HCT116 (cell line): Measurements from ENCODE around the gene TPK1. TPM values are rescaled to one million over a fixed set of nuclear protein-coding genes. Genes with fewer than 3 reads are reported as not detected.

Experiments used
- ATAC-seq: fragments of 200-7000 bp; cut with Tn5 transposase; 2 replicates; pipeline ENCODE4 v1.9.1; 2020; ENCODE audit warnings: mild to moderate bottlenecking, moderate library complexity
- BruUV-seq: library from RNA; stranded (reverse); fragments of 400-500 nt; replicated peaks from 2 replicates; lab custom pipeline; 2021; lab: Mats Ljungman, UMichigan
- CTCF ChIA-PET: fragments of 300-600 bp; sonication (Branson Sonifier 250); formaldehyde crosslinking; loops from one replicate; lab custom pipeline; 2021; ENCODE audit warnings: antibody characterized with exemption; lab: Charles Lee
- POLR2A ChIA-PET: fragments of 300-600, 350-600 bp; sonication (Branson Sonifier 250); formaldehyde crosslinking; loops from one replicate; lab custom pipeline; 2021; ENCODE audit warnings: antibody characterized with exemption; lab: Charles Lee
- RAD21 ChIA-PET, 2 experiments: fragments of 300-600 bp; sonication (Branson Sonifier 250); formaldehyde crosslinking; loops; one replicate each; lab custom pipeline; 2023; ENCODE audit warnings: low total read pairs in 2 of 2; ENCODE audit not compliant: uncharacterized antibody in 2 of 2, unreplicated experiment in 2 of 2, low non-redundant PET in 1 of 2; lab: Charles Lee
- DNase-seq: peaks from one replicate; pipeline ENCODE4 v3.0.0-alpha.2; 2010; ENCODE audit warnings: low read depth, low spot score
- H2AFZ ChIP-seq: fragments of 200-600 bp; shearing (Covaris generic), sonication (generic); 2 replicates; pipeline ENCODE4 v1.6.1; 2017; ENCODE audit warnings: low read depth, mixed run types, mixed read lengths, antibody characterized with exemption, low read length; ENCODE audit not compliant: poor library complexity, severe bottlenecking
- H3K27ac ChIP-seq: 2 replicates; pipeline ENCODE4 v1.5.1; 2012; ENCODE audit warnings: low read depth, low read length
- H3K27me3 ChIP-seq: fragments of 200-600 bp; sonication (generic); 2 replicates; pipeline ENCODE4 v1.6.1; 2016; ENCODE audit warnings: mixed run types, low read length, mixed read lengths; ENCODE audit not compliant: insufficient read depth
- H3K36me3 ChIP-seq, 2 experiments: fragments of 200-500 bp in 1 of 2; fragments of 200-600 bp in 1 of 2; sonication (Bioruptor generic) in 1 of 2; sonication (generic) in 1 of 2; 2 replicates each; pipeline versions ENCODE4 v1.5.1 to v1.6.1; 2014 to 2016; ENCODE audit warnings: low read length in 2 of 2, inconsistent platforms in 1 of 2, mixed read lengths in 1 of 2, mixed run types in 1 of 2; ENCODE audit not compliant: insufficient read depth in 2 of 2, control insufficient read depth in 1 of 2
- H3K4me1 ChIP-seq, 2 experiments: fragments of 200-600 bp in 1 of 2; sonication (generic) in 1 of 2; 2 replicates each; pipeline versions ENCODE4 v1.5.1 to v1.6.1; 2012 to 2017; ENCODE audit warnings: low read length in 2 of 2, inconsistent platforms in 1 of 2, mild to moderate bottlenecking in 1 of 2, mixed read lengths in 1 of 2, mixed run types in 1 of 2, moderate library complexity in 1 of 2; ENCODE audit not compliant: insufficient read depth in 2 of 2, control insufficient read depth in 1 of 2
- H3K4me2 ChIP-seq: fragments of 200-600 bp; sonication (generic); 2 replicates; pipeline ENCODE4 v1.6.1; 2017; ENCODE audit warnings: mixed run types, low read length, mixed read lengths
- H3K4me3 ChIP-seq, 2 experiments: fragments of 200-600 bp in 1 of 2; sonication (generic) in 1 of 2; replicated peaks in 1 of 2; 2 replicates each; pipeline ENCODE4 v1.5.1; 2011 to 2016; ENCODE audit warnings: low read length in 2 of 2, control low read depth in 1 of 2, low read depth in 1 of 2, mild to moderate bottlenecking in 1 of 2, mixed read lengths in 1 of 2, mixed run types in 1 of 2
- H3K79me2 ChIP-seq: fragments of 200-600 bp; sonication (generic); 2 replicates; pipeline ENCODE4 v1.6.1; 2017; ENCODE audit warnings: mild to moderate bottlenecking, mixed run types, low read length, moderate library complexity, mixed read lengths; ENCODE audit not compliant: insufficient read depth
- H3K9ac ChIP-seq: fragments of 200-600 bp; sonication (generic); 2 replicates; pipeline ENCODE4 v1.6.1; 2016; ENCODE audit warnings: low read length, mixed read lengths
- H3K9me2 ChIP-seq: fragments of 200-600 bp; sonication (generic), shearing (Covaris generic); 2 replicates; pipeline ENCODE4 v1.6.1; 2017; ENCODE audit warnings: mixed run types, mild to moderate bottlenecking, moderate library complexity; ENCODE audit not compliant: insufficient read depth
- H3K9me3 ChIP-seq, 2 experiments: fragments of 200-500 bp in 1 of 2; fragments of 200-600 bp in 1 of 2; sonication (Bioruptor generic) in 1 of 2; sonication (generic) in 1 of 2; 2 replicates each; pipeline ENCODE4 v1.6.1; 2014 to 2017; ENCODE audit warnings: low read length in 2 of 2, mixed read lengths in 2 of 2, inconsistent platforms in 1 of 2, low read depth in 1 of 2, mild to moderate bottlenecking in 1 of 2, mixed run types in 1 of 2, moderate library complexity in 1 of 2; ENCODE audit not compliant: control insufficient read depth in 1 of 2, insufficient read depth in 1 of 2
- H4K20me1 ChIP-seq: fragments of 200-600 bp; sonication (generic), shearing (Covaris generic); 2 replicates; pipeline ENCODE4 v1.6.1; 2017; ENCODE audit warnings: mixed run types, mild to moderate bottlenecking, moderate library complexity; ENCODE audit not compliant: insufficient read depth
- ATF3 ChIP-seq: IDR thresholded peaks from 2 replicates; pipeline ENCODE4 v1.6.1; 2012
- CBX3 ChIP-seq: IDR thresholded peaks from 2 replicates; pipeline ENCODE4 v1.6.1; 2012; ENCODE audit warnings: low read depth
- EZH2 ChIP-seq: fragments of 200-600 bp; sonication (generic); IDR thresholded peaks from 2 replicates; pipeline ENCODE4 v1.6.1; 2017; ENCODE audit warnings: antibody characterized with exemption, mixed run types
- MAX ChIP-seq: IDR thresholded peaks from 2 replicates; pipeline ENCODE4 v1.6.1; 2012
- POLR2A ChIP-seq: IDR thresholded peaks from 2 replicates; pipeline ENCODE4 v1.7.0; 2011; ENCODE audit warnings: borderline replicate concordance; ENCODE audit not compliant: insufficient read depth, insufficient read length; ENCODE audit errors: extremely low read depth
- RAD21 ChIP-seq: IDR thresholded peaks from 2 replicates; pipeline ENCODE4 v1.6.1; 2012; ENCODE audit warnings: low read depth, mild to moderate bottlenecking
- YY1 ChIP-seq: IDR thresholded peaks from 2 replicates; pipeline ENCODE4 v1.6.1; 2011; ENCODE audit warnings: low read length, low read depth, moderate library complexity, mild to moderate bottlenecking; ENCODE audit not compliant: insufficient replicate concordance; ENCODE audit errors: extremely low read depth
- intact Hi-C: fragments of 100-400 bp; cut with micrococcal nuclease; formaldehyde crosslinking; loops from 2 replicates; pipeline ENCODE4 v1.10.0; 2022
- total RNA-seq: library from RNA; stranded (reverse); gene quantifications from one replicate; pipeline ENCODE4 v1.2.1, GENCODE V29; 2021; ENCODE audit not compliant: unreplicated experiment
- TF ChIP-seq, protein P1 (sequence below): IDR thresholded peaks from 2 replicates; pipeline ENCODE4 v1.6.1; 2011; ENCODE audit warnings: mild to moderate bottlenecking, low read length, moderate library complexity; ENCODE audit not compliant: insufficient replicate concordance; ENCODE audit errors: extremely low read depth

Gene TPK1
- total RNA-seq, 1 experiment from 2014 or later = 5.4 TPM

DNA sequence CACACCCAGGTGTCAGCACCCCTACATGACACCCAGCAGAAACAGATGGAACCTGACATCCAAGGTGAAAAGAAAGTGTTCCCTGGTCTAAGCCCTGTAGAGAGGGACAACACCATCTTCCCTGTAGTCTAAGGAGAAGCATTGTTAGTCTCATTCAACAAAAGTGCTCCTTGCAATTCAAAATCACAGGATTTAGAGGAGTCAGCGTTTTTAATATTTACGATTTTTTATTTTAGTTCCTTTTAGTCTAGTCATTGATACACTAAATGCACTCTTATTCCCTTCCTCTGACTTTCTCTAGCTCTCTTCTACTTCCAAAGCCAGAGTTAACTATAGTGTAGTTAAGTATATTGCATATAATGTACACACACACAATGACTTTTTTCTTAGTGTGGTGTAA is 163.0 kb downstream of the TPK1 start:
- CTCF ChIA-PET = no interaction called here
- Histone ChIP-seq H3K36me3 (no peaks in the 10 kb centered on the region), H3K27ac (no peak overlapping the region), H3K4me3 (no peak overlapping the region)
- RAD21 ChIA-PET = no interaction called here
- no TSS peak for BruUV-seq
- POLR2A ChIA-PET = no interaction called here
- TF ChIP-seq, protein P1, sequence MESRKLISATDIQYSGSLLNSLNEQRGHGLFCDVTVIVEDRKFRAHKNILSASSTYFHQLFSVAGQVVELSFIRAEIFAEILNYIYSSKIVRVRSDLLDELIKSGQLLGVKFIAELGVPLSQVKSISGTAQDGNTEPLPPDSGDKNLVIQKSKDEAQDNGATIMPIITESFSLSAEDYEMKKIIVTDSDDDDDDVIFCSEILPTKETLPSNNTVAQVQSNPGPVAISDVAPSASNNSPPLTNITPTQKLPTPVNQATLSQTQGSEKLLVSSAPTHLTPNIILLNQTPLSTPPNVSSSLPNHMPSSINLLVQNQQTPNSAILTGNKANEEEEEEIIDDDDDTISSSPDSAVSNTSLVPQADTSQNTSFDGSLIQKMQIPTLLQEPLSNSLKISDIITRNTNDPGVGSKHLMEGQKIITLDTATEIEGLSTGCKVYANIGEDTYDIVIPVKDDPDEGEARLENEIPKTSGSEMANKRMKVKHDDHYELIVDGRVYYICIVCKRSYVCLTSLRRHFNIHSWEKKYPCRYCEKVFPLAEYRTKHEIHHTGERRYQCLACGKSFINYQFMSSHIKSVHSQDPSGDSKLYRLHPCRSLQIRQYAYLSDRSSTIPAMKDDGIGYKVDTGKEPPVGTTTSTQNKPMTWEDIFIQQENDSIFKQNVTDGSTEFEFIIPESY = no peak
- TF ChIP-seq CBX3 (no peak), ATF3 (no peak), MAX (no peak), POLR2A (no peak), RAD21 (no peak), YY1 (no peak), EZH2 (no peak)
- TF ChIP-seq, all 23 proteins: peak for 0
- Histone ChIP-seq H3K9me2 (no peaks in the 10 kb centered on the region), H3K9me3 (no peaks in the 10 kb centered on the region), H3K9ac (no peak overlapping the region), H4K20me1 (no peaks in the 10 kb centered on the region), H3K79me2 (no peaks in the 10 kb centered on the region), H3K27me3 (no peaks in the 10 kb centered on the region), H2AFZ (no peak overlapping the region), H3K4me1 (no peaks in the 10 kb centered on the region), H3K4me2 (no peak overlapping the region)
- ATAC-seq (no peak), DNase-seq (no peak)
- intact Hi-C loops = no loop called here
